Smooth muscle cell (in vitro differentiated cells): ENCODE data around the gene GNGT2. TPM values are rescaled to one million over a fixed set of nuclear protein-coding genes. Genes with fewer than 3 reads are reported as not detected.

Experiments
- DNase-seq: peaks from one replicate; lab custom pipeline; 2025; ENCODE audit not compliant: unreplicated experiment; lab: John Stamatoyannopoulos, UW
- H2AFZ ChIP-seq: fragments of 200-600 bp; sonication (generic); 2 replicates; pipeline ENCODE4 v1.6.0; 2016; ENCODE audit warnings: antibody characterized with exemption, low read depth, mild to moderate bottlenecking
- H3F3A ChIP-seq: fragments of 200-600 bp; sonication (generic); 2 replicates; pipeline ENCODE4 v1.6.0; 2017; ENCODE audit warnings: antibody characterized with exemption, low read depth
- H3K27ac ChIP-seq: fragments of 200-600 bp; sonication (generic); 2 replicates; pipeline ENCODE4 v1.5.1; 2016; ENCODE audit warnings: low read depth, mild to moderate bottlenecking
- H3K27me3 ChIP-seq: fragments of 200-600 bp; sonication (generic); 2 replicates; pipeline ENCODE4 v1.6.1; 2016; ENCODE audit warnings: low read depth, mild to moderate bottlenecking
- H3K36me3 ChIP-seq: fragments of 200-600 bp; sonication (generic); 2 replicates; pipeline ENCODE4 v1.5.1; 2016; ENCODE audit warnings: low read depth
- H3K4me1 ChIP-seq: fragments of 200-600 bp; sonication (generic); 2 replicates; pipeline ENCODE4 v1.5.1; 2016; ENCODE audit warnings: low read depth
- H3K4me2 ChIP-seq: fragments of 200-600 bp; sonication (generic); 2 replicates; pipeline ENCODE4 v1.6.0; 2016; ENCODE audit warnings: mild to moderate bottlenecking
- H3K4me3 ChIP-seq: fragments of 200-600 bp; sonication (generic); 2 replicates; pipeline ENCODE4 v1.5.1; 2016; ENCODE audit warnings: mild to moderate bottlenecking
- H3K79me2 ChIP-seq: fragments of 200-600 bp; sonication (generic); 2 replicates; pipeline ENCODE4 v1.6.0; 2016; ENCODE audit warnings: low read depth, mild to moderate bottlenecking
- H3K9ac ChIP-seq: fragments of 200-600 bp; sonication (generic); 2 replicates; pipeline ENCODE4 v1.6.0; 2016; ENCODE audit warnings: low read depth
- H3K9me3 ChIP-seq: fragments of 200-600 bp; sonication (generic); replicated peaks from 2 replicates; pipeline ENCODE4 v1.5.1; 2016; ENCODE audit warnings: low read depth
- H4K20me1 ChIP-seq: fragments of 200-600 bp; sonication (generic); 2 replicates; pipeline ENCODE4 v1.6.0; 2016; ENCODE audit warnings: low read depth
- CTCF ChIP-seq: fragments of 200-600 bp; sonication (generic); IDR thresholded peaks from 2 replicates; pipeline ENCODE4 v1.5.1; 2017; ENCODE audit warnings: borderline replicate concordance, mild to moderate bottlenecking, antibody characterized with exemption; ENCODE audit not compliant: insufficient read depth, poor library complexity, severe bottlenecking
- WGBS: methylation state at CpG from one replicate; pipeline ENCODE4 v1.1.7; 2016; ENCODE audit warnings: low lambda C conversion rate; 5-methylcytosine and 5-hydroxymethylcytosine counted together
- polyA plus RNA-seq: library from polyadenylated mRNA; unstranded; fragments of >200 nt; fragmentation: Nextera tagmentation; extraction: Ambion mirVana; gene quantifications from 2 replicates; pipeline ENCODE4 v1.2.1, GENCODE V29; 2016
- total RNA-seq: library from RNA; depleted of rRNA; stranded (reverse); fragments of >200 nt; gene quantifications from 2 replicates; pipeline ENCODE4 v1.2.3, GENCODE V29; 2014

The GNGT2 gene
- total and polyA plus RNA-seq, 2 experiments from 2014 or later: 0.75 to 0.81 TPM

GRCh38 chr17:49198211-49198610 is 12.2 kb downstream of the GNGT2 start:
- Histone ChIP-seq H3K9ac (no peak overlapping the region), H3K79me2 (no peaks in the 10 kb centered on the region), H3K36me3 (no peaks in the 10 kb centered on the region), H3F3A (peaks cover 8% of the 10 kb centered on the region), H3K27me3 (no peaks in the 10 kb centered on the region), H2AFZ (no peak overlapping the region), H3K27ac (no peak overlapping the region), H3K4me2 (no peak overlapping the region), H3K9me3 (no peaks in the 10 kb centered on the region), H3K4me3 (no peak overlapping the region), H3K4me1 (no peaks in the 10 kb centered on the region), H4K20me1 (no peaks in the 10 kb centered on the region)
- WGBS: 97% methylated on average over 2 of the region's 2 CpGs
- TF ChIP-seq CTCF: no peak
- no peak for DNase-seq

DNA sequence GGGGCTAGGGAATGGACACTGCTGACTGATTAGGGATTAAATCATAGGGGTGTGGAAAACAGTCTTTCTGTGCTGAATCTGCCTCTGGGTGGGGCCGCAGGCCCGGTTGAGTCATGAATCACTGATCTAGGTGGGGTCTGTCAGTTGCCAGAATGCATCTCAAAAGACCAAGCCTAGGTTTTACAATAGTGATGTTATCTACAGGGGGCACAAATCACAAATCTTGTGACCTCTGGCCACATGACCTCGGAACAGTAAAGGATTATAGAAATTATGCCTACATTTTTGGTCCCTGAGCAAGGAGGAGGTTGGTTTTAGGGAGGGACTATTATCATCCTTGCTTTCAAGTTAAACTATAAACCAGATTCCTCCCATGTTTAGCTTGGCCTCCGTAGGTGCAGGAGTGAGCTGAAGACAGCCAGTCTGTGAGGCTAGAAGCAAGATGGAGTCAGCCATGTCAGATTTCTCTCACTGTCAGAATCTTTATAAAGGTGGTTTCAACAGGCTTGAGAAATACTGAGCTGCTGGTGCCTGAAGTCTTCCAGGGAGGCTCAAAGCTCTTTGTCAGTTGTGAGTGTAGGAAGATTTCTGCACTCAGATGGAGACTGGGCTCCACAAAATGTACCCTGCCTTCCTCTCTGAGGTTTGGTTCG is 12.9 kb downstream of the GNGT2 start:
- Histone ChIP-seq H3K9me3 (no peaks in the 10 kb centered on the region), H3K4me1 (no peaks in the 10 kb centered on the region), H3K4me2 (no peak overlapping the region), H3F3A (peaks cover 10% of the 10 kb centered on the region), H2AFZ (peak overlapping the region; percentile 36), H3K4me3 (no peak overlapping the region), H3K79me2 (no peaks in the 10 kb centered on the region), H3K36me3 (no peaks in the 10 kb centered on the region), H3K27me3 (no peaks in the 10 kb centered on the region), H3K9ac (no peak overlapping the region), H4K20me1 (no peaks in the 10 kb centered on the region), H3K27ac (no peak overlapping the region)
- DNase-seq: no peak
- 66% methylated on average over 5 of the region's 5 CpGs for WGBS
- no peak for TF ChIP-seq CTCF

GRCh38 chr17:49196520-49196919 is 13.9 kb downstream of the GNGT2 start:
- Histone ChIP-seq H3K27me3 (no peaks in the 10 kb centered on the region), H3K27ac (no peak overlapping the region), H2AFZ (no peak overlapping the region), H3K9me3 (no peaks in the 10 kb centered on the region), H3K4me3 (no peak overlapping the region), H3K36me3 (no peaks in the 10 kb centered on the region), H4K20me1 (no peaks in the 10 kb centered on the region), H3K79me2 (no peaks in the 10 kb centered on the region), H3F3A (peaks cover 10% of the 10 kb centered on the region), H3K4me2 (no peak overlapping the region), H3K4me1 (no peaks in the 10 kb centered on the region), H3K9ac (no peak overlapping the region)
- WGBS: 93% methylated on average over 3 of the region's 3 CpGs
- no peak for TF ChIP-seq CTCF
- DNase-seq: no peak

DNA sequence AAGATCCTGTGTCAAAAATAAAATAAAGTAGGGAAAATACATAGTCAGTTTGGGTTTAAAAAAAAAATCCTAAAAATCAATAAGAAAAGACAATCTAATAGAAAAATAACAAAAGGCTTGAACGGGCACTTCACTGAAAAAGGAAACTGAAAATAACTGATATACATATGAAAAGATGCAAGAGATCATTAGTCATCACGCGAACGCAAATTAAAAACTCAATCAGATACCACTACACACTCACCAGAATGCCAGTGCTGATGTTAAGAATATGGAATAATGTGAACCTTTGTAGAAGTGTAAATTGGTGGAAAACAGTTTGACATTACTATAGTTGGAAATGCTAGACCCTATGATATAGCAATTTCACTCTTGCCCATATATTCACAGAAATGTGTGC is 14.6 kb downstream of the GNGT2 start:
- Histone ChIP-seq H3K4me1 (no peaks in the 10 kb centered on the region), H3F3A (peaks cover 12% of the 10 kb centered on the region), H3K79me2 (no peaks in the 10 kb centered on the region), H3K27ac (no peak overlapping the region), H3K9ac (no peak overlapping the region), H2AFZ (no peak overlapping the region), H3K36me3 (no peaks in the 10 kb centered on the region), H3K9me3 (no peaks in the 10 kb centered on the region), H3K4me2 (no peak overlapping the region), H3K4me3 (no peak overlapping the region), H3K27me3 (no peaks in the 10 kb centered on the region), H4K20me1 (no peaks in the 10 kb centered on the region)
- no peak for DNase-seq
- no peak for TF ChIP-seq CTCF
- 95% methylated on average over 4 of the region's 4 CpGs for WGBS
